GM19023 (cell line): Measurements from ENCODE around the gene FOXN1.
"Not testable (repeated sequence)": the region's sequence is repeated elsewhere in the genome, so short reads cannot be mapped to it uniquely, and the experiment has no call there.

ENCODE experiments used
- ATAC-seq: cut with Tn5 transposase; IDR thresholded peaks from one replicate; pipeline ENCODE4 v1.9.1; 2021; ENCODE audit warnings: mild to moderate bottlenecking, moderate library complexity; ENCODE audit not compliant: unreplicated experiment

Gene FOXN1

DNA sequence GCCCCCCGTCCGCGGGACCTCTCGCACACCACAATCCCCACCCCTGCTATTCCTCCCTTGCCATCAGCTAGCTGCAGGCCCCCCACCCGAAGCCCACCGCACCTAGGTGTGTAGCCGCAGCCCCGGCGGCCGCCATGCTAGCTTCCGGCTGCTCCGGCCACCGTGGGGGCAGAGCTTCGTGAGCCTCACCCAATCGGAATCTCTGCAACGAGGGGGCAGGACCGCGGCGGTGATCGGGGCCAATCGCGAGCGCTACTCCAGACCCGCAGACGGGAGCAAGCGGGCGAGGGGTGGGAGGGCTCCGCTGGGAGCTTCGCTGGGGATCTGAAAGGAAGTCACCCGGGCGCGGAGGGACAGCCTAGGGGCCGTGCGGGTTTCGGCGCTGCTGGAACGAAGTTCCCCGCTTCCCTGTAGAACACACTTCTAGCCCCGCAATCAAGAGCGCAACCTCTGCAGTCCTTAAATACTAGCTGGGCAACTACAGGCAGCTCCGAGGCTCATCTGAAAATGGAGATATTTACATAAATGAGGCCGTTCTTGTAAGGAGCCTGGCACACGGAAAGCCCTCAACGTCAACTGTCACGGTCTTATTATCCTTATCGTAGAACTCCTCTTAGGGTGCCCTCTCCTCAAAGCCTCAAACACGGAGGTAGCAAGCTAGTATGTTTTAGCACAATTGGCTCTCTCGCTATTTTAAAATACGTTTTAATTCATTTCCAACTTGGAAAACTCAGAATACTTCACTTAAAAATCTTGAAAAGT is 65.4 kb downstream of the FOXN1 start, which contains the start of gene PIGS:
PIGS (minus strand) TSS at position 164 of the 762 bp plus-strand sequence; CDS start at position 136, 28 bp downstream.
- peak; percentile 89 for ATAC-seq

DNA sequence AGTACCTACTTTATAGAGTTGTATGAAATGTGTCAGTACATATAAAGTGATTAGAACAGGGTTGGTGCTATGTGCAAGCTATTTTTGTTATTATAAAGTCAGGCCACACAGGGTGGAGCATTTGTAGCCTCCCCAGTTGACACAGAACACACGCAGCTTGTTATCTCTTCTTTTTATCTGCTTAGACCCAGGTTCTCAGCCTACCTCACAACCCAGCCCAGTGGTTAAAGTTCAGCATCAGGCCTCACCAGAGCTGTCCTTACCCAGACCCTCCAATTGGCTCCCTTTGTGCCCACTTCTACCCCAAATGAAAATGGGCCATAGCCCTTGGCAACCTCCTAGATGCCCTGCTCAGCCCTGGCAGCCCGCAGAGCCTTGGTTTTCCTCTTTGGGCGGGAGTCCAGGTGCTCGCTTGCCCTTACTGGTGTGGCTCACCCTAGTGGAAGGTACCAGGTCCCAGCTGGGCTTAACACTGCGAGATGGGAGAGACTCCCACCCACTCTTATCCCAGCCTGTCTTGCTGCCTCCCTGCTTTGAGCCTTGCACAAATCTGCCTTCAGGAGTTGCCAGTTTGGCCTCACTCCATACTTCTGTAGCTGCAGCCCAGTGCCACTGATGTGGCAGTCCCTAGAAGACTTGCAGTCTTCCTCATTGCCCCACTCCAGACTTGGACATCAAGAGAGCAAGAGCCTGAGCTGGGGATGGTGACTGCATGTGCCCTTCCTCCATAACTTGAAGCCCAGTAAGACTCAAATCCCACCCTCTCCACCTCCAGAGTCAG is 66.3 kb downstream of the FOXN1 start:
- ATAC-seq: no peak

DNA sequence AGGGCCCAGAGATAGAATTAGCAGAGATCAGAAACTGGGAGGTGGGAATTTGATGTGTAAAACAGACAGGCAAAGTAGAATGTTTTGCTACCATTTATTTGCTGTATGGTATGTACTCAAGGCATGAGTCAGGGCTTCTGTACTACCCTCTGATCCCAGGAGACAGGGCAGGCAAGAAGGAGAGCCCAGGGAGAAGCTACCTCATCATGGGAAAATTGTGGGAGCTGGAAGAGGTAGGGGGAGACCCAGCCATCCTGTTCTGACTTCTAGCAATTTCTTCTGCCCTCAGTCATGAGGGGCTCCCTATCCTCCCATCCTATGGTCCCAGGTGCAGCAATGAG is 66.9 kb downstream of the FOXN1 start:
- ATAC-seq: no peak

GRCh38 chr17:28573521-28573920 is 67.4 kb downstream of the FOXN1 start:
- no peak for ATAC-seq

- no peak for ATAC-seq
Measured at GRCh38 chr17:28573966-28574480, 67.9 kb downstream of the FOXN1 start.

GRCh38 chr17:28574526-28574925 is 68.4 kb downstream of the FOXN1 start:
- ATAC-seq: no peak

GRCh38 chr17:28575126-28575795 is 69.1 kb downstream of the FOXN1 start:
- ATAC-seq: no peak

GRCh38 chr17:28576016-28576415 is 69.9 kb downstream of the FOXN1 start:
- not testable (repeated sequence) for ATAC-seq

GRCh38 chr17:28576758-28577465 is 70.8 kb downstream of the FOXN1 start, which contains the start of gene ALDOC:
Gene ALDOC, minus strand, starts transcription at chr17:28576895. Its CDS starts 1,363 bp downstream, at chr17:28575532.
- peak; percentile 87 for ATAC-seq

- no peak for ATAC-seq
Measured at GRCh38 chr17:28577466-28577824, 71.3 kb downstream of the FOXN1 start.

DNA sequence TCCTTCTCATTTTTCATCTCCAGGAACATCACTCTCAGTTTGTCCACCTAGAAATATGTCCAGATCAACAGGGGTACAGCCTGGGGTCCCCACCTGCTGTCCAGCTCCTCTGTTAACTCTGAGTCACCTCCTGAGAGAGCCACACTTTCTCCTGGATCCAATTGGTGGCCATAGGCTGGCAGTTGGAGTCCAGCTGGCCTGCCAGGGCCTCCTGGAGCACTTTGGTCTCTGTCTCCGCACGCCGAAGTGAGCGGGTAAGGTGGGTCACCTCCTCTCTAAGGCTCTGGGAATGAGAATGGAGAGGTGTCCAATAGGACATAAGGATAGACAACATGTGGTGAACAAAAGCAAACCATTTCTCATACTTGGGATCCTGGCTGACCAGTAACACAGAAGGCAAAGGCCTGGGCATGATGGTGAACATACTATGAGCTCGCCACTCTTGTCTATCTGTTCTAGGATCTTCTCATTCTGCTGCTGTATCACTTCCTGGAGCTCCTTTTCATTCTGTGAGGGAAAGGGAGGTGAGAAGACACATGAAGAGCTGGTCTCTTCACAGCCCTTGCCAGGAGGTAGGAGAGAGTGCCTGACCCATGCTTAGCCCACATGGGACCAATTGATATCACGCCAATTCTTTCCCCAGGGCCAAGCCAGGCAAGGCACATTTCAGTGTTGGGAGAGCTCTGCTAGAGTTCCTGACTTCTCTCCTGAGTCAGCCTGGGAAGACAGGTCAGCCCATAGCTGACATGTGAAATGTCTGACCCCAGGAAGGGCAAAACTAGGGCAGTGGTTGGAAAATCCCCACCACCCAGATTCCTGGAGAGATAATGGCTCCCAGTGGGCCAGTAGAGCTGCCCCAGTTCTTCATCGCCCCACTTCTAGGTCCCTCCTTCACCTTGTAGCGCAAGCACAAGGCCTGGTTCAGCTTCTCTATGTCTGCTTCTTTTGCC is 72.4 kb downstream of the FOXN1 start:
- ATAC-seq: no peak

GRCh38 chr17:28579526-28579925 is 73.4 kb downstream of the FOXN1 start:
- no peak for ATAC-seq

DNA sequence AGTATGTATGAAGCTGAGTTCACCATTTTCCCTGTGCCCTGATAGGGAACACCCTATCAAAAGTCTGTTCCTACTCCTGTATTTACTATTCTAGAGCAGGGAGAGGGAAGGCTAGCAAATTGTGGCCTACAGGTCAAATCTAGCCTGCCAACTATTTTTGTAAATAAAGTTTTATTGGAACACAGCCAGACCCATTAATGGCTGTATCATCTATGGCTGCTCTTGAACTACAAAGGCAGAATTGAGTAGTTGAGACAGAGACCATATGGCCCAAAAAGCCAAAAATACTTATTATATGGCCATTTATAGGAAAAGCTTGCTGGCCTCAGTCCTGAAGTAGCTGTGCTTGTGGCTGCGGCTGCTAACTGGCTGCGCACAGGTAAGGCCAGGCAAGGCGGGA is 74.8 kb downstream of the FOXN1 start:
- ATAC-seq: no peak

DNA sequence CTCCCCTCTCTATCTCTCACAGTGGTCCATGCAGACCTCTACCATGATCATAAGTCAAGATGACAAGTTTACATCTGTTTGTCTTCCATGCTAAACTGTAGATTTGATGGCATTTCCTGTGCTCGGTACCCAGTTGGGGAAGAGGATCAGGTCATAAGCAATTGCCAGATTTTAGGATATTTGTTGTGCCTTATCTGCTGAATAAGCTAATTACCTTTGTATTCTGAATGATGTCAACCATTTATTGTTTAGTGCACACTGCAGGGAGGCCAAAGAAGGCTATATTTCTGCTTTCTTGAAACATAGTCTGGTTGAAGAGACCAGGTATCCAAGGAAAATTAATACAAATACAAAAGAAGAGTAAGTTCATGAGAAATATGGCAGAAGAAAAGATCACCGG is 76.4 kb downstream of the FOXN1 start:
- ATAC-seq: no peak

- no peak for ATAC-seq
Measured at GRCh38 chr17:28584434-28584833, 78.3 kb downstream of the FOXN1 start.

DNA sequence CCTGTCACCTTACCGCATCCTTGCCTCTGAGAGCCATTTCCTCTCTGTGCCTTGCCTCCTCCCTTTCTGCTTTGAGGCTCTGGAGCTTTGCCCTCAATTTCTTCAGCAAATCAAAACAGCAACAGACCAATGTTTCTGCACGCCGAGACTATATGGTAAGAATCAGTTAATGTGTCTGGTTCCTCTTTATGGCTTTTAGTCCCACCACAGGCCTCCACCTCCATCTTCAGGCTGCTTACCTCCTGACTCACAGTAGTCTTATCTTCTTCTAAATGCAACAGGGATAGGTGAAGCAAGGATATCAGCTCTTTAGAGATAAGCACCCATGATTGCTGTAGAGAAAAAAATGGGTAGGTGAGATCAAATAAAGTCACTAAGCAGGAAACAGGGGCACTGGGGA is 79.7 kb downstream of the FOXN1 start:
- ATAC-seq: no peak
